ENCODE results near the gene PREPL.
"Not testable (repeated sequence)": the region's sequence is repeated elsewhere in the genome, so short reads cannot be mapped to it uniquely, and the experiment has no call there.

Gene PREPL

GRCh38 chr2:44347526-44347925 lies 13.8 kb downstream of the PREPL start:
- no peak for DNase-seq

GRCh38 chr2:44342854-44343253 lies 18.4 kb downstream of the PREPL start:
- no peak for DNase-seq

- no peak for DNase-seq
Measured at GRCh38 chr2:44335806-44336538, 25.3 kb downstream of the PREPL start.

GRCh38 chr2:44333994-44334393 lies 27.3 kb downstream of the PREPL start:
- DNase-seq = no peak

- no peak for DNase-seq
Measured at GRCh38 chr2:44330801-44331200, 30.5 kb downstream of the PREPL start.

- DNase-seq = no peak
Measured at GRCh38 chr2:44329343-44329742, 32.0 kb downstream of the PREPL start.

GRCh38 chr2:44328750-44329149 lies 32.5 kb downstream of the PREPL start:
- DNase-seq = no peak

GRCh38 chr2:44326548-44327264 lies 34.6 kb downstream of the PREPL start:
- DNase-seq = no peak

GRCh38 chr2:44325897-44326296 lies 35.4 kb downstream of the PREPL start:
- DNase-seq = no peak

GRCh38 chr2:44324971-44325426 lies 36.3 kb downstream of the PREPL start:
- DNase-seq = no peak

- no peak for DNase-seq
Measured at GRCh38 chr2:44321360-44321759, 39.9 kb downstream of the PREPL start.

GRCh38 chr2:44320832-44321231 lies 40.5 kb downstream of the PREPL start:
- no peak for DNase-seq

GRCh38 chr2:44315945-44316344 lies 45.3 kb downstream of the PREPL start:
- no peak for DNase-seq

GRCh38 chr2:44314362-44314761 lies 46.9 kb downstream of the PREPL start:
- DNase-seq = no peak

GRCh38 chr2:44310287-44310686 lies 51.0 kb downstream of the PREPL start:
- DNase-seq = no peak

GRCh38 chr2:44305882-44306281 lies 55.4 kb downstream of the PREPL start:
- no peak for DNase-seq

GRCh38 chr2:44304258-44304657 lies 57.0 kb downstream of the PREPL start:
- DNase-seq = no peak

- DNase-seq = not testable (repeated sequence)
Measured at GRCh38 chr2:44303766-44304165, 57.5 kb downstream of the PREPL start.

- DNase-seq = no peak
Measured at GRCh38 chr2:44301111-44301510, 60.2 kb downstream of the PREPL start.

GRCh38 chr2:44299635-44300034 lies 61.7 kb downstream of the PREPL start:
- DNase-seq = no peak

GRCh38 chr2:44297431-44297830 lies 63.9 kb downstream of the PREPL start:
- DNase-seq = no peak

GRCh38 chr2:44296653-44297052 lies 64.6 kb downstream of the PREPL start:
- DNase-seq = no peak

GRCh38 chr2:44295633-44296359 lies 65.5 kb downstream of the PREPL start:
- no peak for DNase-seq

- no peak for DNase-seq
Measured at GRCh38 chr2:44295113-44295512, 66.2 kb downstream of the PREPL start.

Data from activated CD4-positive, alpha-beta T cell treated with anti-CD3 and anti-CD28 coated beads, Interleukin-10, Interleukin-2, amounts not matched to agents 100 ng/mL and 50 ng/mL, durations not matched to agents 16 hours and 8 hours (primary cell).